ENCODE results near the gene KCTD1. TPM values are rescaled to one million over a fixed set of nuclear protein-coding genes. Genes with fewer than 3 reads are reported as not detected.

The KCTD1 gene

GRCh38 chr18:26406324-26406723 lies 142.0 kb downstream of the KCTD1 start:
- H3K79me1 ChIP-seq (ENCODE audit: low read depth, low read length), result no peaks in the 10 kb centered on the region
- H2BK5ac ChIP-seq (ENCODE audit: low read length), result no peak overlapping the region
- H3K9ac ChIP-seq (ENCODE audit: low read depth, low read length, poor library complexity), result no peak overlapping the region
- no CpG with 5 or more reads among the region's 12 CpGs for WGBS, 2 donors (ENCODE audit: extremely low coverage in 2 of 2, insufficient read length in 2 of 2, insufficient replicate concordance in 1 of 2)
- no peak overlapping the region for H2BK12ac ChIP-seq (ENCODE audit: low read length)
- H3K14ac ChIP-seq (ENCODE audit: low read length), result no peak overlapping the region
- no peak overlapping the region for H2AFZ ChIP-seq (ENCODE audit: low read length)
- H2AK5ac ChIP-seq (ENCODE audit: low read depth, low read length), result no peak overlapping the region
- H3K36me3 ChIP-seq (replicated peaks in 1 of 2; ENCODE audit: control insufficient read depth in 2 of 2, insufficient read depth in 2 of 2, low read length in 2 of 2), result no peaks in the 10 kb centered on the region
- H4K91ac ChIP-seq (ENCODE audit: low read depth, low read length, poor library complexity), result no peak overlapping the region
- peaks cover 0 to 4% (median 0%) of the 10 kb centered on the region in 3 experiments for H3K27me3 ChIP-seq (ENCODE audit: control insufficient read depth in 3 of 3, insufficient read depth in 3 of 3, low read depth in 1 of 3, low read length in 3 of 3)
- H2BK120ac ChIP-seq (ENCODE audit: low read depth, low read length), result no peak overlapping the region
- peak overlapping the region; percentile 52 for H4K8ac ChIP-seq (ENCODE audit: low read depth, low read length)
- no peak overlapping the region for H2BK15ac ChIP-seq (ENCODE audit: low read length)
- no peaks in the 10 kb centered on the region for H3K9me3 ChIP-seq (replicated peaks in 1 of 2; ENCODE audit: control insufficient read depth in 2 of 2, insufficient read depth in 1 of 2, low read depth in 1 of 2, low read length in 2 of 2)
- no peaks in the 10 kb centered on the region for H3K4me1 ChIP-seq (ENCODE audit: control insufficient read depth in 2 of 2, insufficient read depth in 1 of 2, low read depth in 1 of 2, low read length in 2 of 2)
- no peak overlapping the region for H3K4ac ChIP-seq (ENCODE audit: low read length)
- no peak overlapping the region for H3K18ac ChIP-seq (ENCODE audit: low read length)
- no peak overlapping the region for H3K27ac ChIP-seq (replicated peaks; ENCODE audit: low read length)
- DNase-seq (ENCODE audit: low spot score), result no peak
- H3K23ac ChIP-seq (ENCODE audit: low read depth, low read length, poor library complexity), result no peak overlapping the region
- H3K4me3 ChIP-seq (ENCODE audit: low read length in 2 of 2), result no peak overlapping the region
- no peak overlapping the region for H3K4me2 ChIP-seq (ENCODE audit: insufficient read depth, low read length, poor library complexity, severe bottlenecking)

GRCh38 chr18:26405190-26405801 lies 143.1 kb downstream of the KCTD1 start:
- Histone ChIP-seq H3K4me2 (ENCODE audit: insufficient read depth, low read length, poor library complexity, severe bottlenecking) (no peak overlapping the region), H2AK5ac (ENCODE audit: low read depth, low read length) (no peak overlapping the region), H2BK120ac (ENCODE audit: low read depth, low read length) (no peak overlapping the region), H2BK5ac (ENCODE audit: low read length) (no peak overlapping the region), H4K8ac (ENCODE audit: low read depth, low read length) (no peak overlapping the region), H2AFZ (ENCODE audit: low read length) (no peak overlapping the region), H3K18ac (ENCODE audit: low read length) (no peak overlapping the region), H3K4me1 (ENCODE audit: control insufficient read depth in 2 of 2, insufficient read depth in 1 of 2, low read depth in 1 of 2, low read length in 2 of 2) (no peaks in the 10 kb centered on the region), H3K4ac (ENCODE audit: low read length) (no peak overlapping the region), H3K14ac (ENCODE audit: low read length) (no peak overlapping the region), H3K79me1 (ENCODE audit: low read depth, low read length) (no peaks in the 10 kb centered on the region), H2BK15ac (ENCODE audit: low read length) (no peak overlapping the region), H4K91ac (ENCODE audit: low read depth, low read length, poor library complexity) (no peak overlapping the region), H3K9ac (ENCODE audit: low read depth, low read length, poor library complexity) (no peak overlapping the region), H3K27me3 (ENCODE audit: control insufficient read depth in 3 of 3, insufficient read depth in 3 of 3, low read depth in 1 of 3, low read length in 3 of 3) (peaks cover 0 to 4% (median 0%) of the 10 kb centered on the region in 3 experiments), H3K4me3 (ENCODE audit: low read length in 2 of 2) (no peak overlapping the region), H3K9me3 (replicated peaks in 1 of 2; ENCODE audit: control insufficient read depth in 2 of 2, insufficient read depth in 1 of 2, low read depth in 1 of 2, low read length in 2 of 2) (no peaks in the 10 kb centered on the region), H3K36me3 (replicated peaks in 1 of 2; ENCODE audit: control insufficient read depth in 2 of 2, insufficient read depth in 2 of 2, low read length in 2 of 2) (no peaks in the 10 kb centered on the region), H2BK12ac (ENCODE audit: low read length) (no peak overlapping the region), H3K23ac (ENCODE audit: low read depth, low read length, poor library complexity) (no peak overlapping the region), H3K27ac (replicated peaks; ENCODE audit: low read length) (no peak overlapping the region)
- no CpG with 5 or more reads among the region's 5 CpGs for WGBS, 2 donors (ENCODE audit: extremely low coverage in 2 of 2, insufficient read length in 2 of 2, insufficient replicate concordance in 1 of 2)
- DNase-seq (ENCODE audit: low spot score), result no peak

Small RNA genes within 50 kb of the gene (small RNA-seq; reads per million reads assigned to genes)
- gene MIR8057 (ENCODE audit: insufficient read depth), result not detected
